Adipocyte (in vitro differentiated cells): ENCODE data around the gene PXYLP1.
A peak's percentile ranks its signal among the peaks of the same experiment; 100 is the strongest.

Experiments used
- DNase-seq: peaks from one replicate; pipeline ENCODE4 v3.0.0-alpha.2; 2015; ENCODE audit warnings: low read depth
- H3K27me3 ChIP-seq: replicated peaks from 2 replicates; pipeline ENCODE4 v1.7.0; 2013; ENCODE audit warnings: mild to moderate bottlenecking, low read length, moderate library complexity; ENCODE audit not compliant: control insufficient read depth, insufficient read depth
- H3K36me3 ChIP-seq: 2 replicates; pipeline ENCODE4 v1.7.0; 2013; ENCODE audit warnings: low read length, mild to moderate bottlenecking, moderate library complexity; ENCODE audit not compliant: control insufficient read depth, insufficient read depth, severe bottlenecking
- H3K4me1 ChIP-seq: 2 replicates; pipeline ENCODE4 v1.7.0; 2013; ENCODE audit warnings: mild to moderate bottlenecking, low read length, moderate library complexity; ENCODE audit not compliant: control insufficient read depth, insufficient read depth
- H3K4me3 ChIP-seq: 2 replicates; pipeline ENCODE4 v1.7.0; 2013; ENCODE audit warnings: mild to moderate bottlenecking, low read length, moderate library complexity
- H3K9ac ChIP-seq: 2 replicates; pipeline ENCODE4 v1.7.0; 2013; ENCODE audit warnings: mild to moderate bottlenecking, low read length, moderate library complexity
- H3K9me3 ChIP-seq: 2 replicates; pipeline ENCODE4 v1.7.0; 2013; ENCODE audit warnings: mild to moderate bottlenecking, low read length, moderate library complexity; ENCODE audit not compliant: control insufficient read depth

PXYLP1 gene

GRCh38 chr3:141275032-141275422 is 43.4 kb downstream of the PXYLP1 start:
- no peak overlapping the region for H3K4me3 ChIP-seq
- H3K9ac ChIP-seq = no peak overlapping the region
- DNase-seq = peak; percentile 43
- no peaks in the 10 kb centered on the region for H3K36me3 ChIP-seq
- no peaks in the 10 kb centered on the region for H3K9me3 ChIP-seq
- H3K27me3 ChIP-seq = no peaks in the 10 kb centered on the region
- H3K4me1 ChIP-seq = peaks cover 21% of the 10 kb centered on the region

DNA sequence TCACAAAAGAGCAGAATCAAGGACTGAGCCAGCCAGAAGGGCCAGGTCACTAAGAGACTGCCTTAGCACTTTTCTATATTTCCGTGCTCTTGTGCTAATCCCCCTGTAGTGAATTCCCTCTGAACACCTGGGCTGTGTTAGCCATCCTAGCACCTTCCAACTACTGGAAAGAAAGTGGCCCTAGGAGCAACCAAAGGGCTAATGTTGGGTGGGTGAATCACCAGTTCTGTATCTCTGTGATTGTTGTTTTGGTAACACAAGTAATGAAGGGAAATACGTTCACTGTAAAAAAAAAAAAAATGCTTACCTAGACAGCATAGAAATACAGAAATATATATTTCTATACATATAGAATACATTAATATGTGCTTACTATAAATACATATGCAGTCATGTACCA is 43.9 kb downstream of the PXYLP1 start:
- no peak for DNase-seq
- H3K36me3 ChIP-seq = no peaks in the 10 kb centered on the region
- peaks cover 25% of the 10 kb centered on the region for H3K4me1 ChIP-seq
- H3K4me3 ChIP-seq = no peak overlapping the region
- H3K27me3 ChIP-seq = no peaks in the 10 kb centered on the region
- no peak overlapping the region for H3K9ac ChIP-seq
- H3K9me3 ChIP-seq = no peaks in the 10 kb centered on the region

DNA sequence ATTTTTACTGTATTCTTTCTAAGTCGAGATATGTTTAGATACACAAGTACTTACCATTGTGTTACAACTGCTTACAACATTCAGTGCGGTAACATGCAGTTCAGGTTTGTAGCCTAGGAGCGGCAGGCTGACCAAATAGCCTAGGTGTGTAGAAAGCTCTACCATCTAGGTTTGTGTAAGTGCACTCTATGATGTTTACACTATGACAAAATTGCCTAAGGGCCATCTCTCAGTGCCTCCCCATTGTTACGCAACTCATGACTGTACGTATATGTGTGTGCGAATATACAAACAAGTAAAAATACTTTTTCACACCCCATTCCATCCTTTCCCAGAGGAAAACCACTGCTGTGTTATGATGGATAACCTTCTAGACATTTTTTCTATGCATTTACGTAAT is 44.3 kb downstream of the PXYLP1 start:
- Histone ChIP-seq H3K9ac (no peak overlapping the region), H3K36me3 (no peaks in the 10 kb centered on the region), H3K9me3 (no peaks in the 10 kb centered on the region), H3K4me3 (no peak overlapping the region), H3K27me3 (no peaks in the 10 kb centered on the region), H3K4me1 (peaks cover 25% of the 10 kb centered on the region)
- peak; percentile 40 for DNase-seq

- no peaks in the 10 kb centered on the region for H3K27me3 ChIP-seq
- H3K36me3 ChIP-seq = no peaks in the 10 kb centered on the region
- no peak overlapping the region for H3K9ac ChIP-seq
- no peak overlapping the region for H3K4me3 ChIP-seq
- peaks cover 25% of the 10 kb centered on the region for H3K4me1 ChIP-seq
- DNase-seq = no peak
- no peaks in the 10 kb centered on the region for H3K9me3 ChIP-seq
These were observed 44.8 kb downstream of the PXYLP1 start for GRCh38 chr3:141276398-141276797.

GRCh38 chr3:141277451-141277850 is 45.8 kb downstream of the PXYLP1 start:
- no peak overlapping the region for H3K4me3 ChIP-seq
- no peak for DNase-seq
- H3K4me1 ChIP-seq = peaks cover 25% of the 10 kb centered on the region
- no peaks in the 10 kb centered on the region for H3K27me3 ChIP-seq
- no peaks in the 10 kb centered on the region for H3K9me3 ChIP-seq
- H3K36me3 ChIP-seq = no peaks in the 10 kb centered on the region
- no peak overlapping the region for H3K9ac ChIP-seq

- Histone ChIP-seq H3K27me3 (no peaks in the 10 kb centered on the region), H3K4me3 (no peak overlapping the region), H3K4me1 (peaks cover 25% of the 10 kb centered on the region), H3K9me3 (no peaks in the 10 kb centered on the region), H3K9ac (no peak overlapping the region), H3K36me3 (no peaks in the 10 kb centered on the region)
- DNase-seq = peak; percentile 34
These were observed 46.8 kb downstream of the PXYLP1 start for GRCh38 chr3:141278196-141279076.

GRCh38 chr3:141279077-141279967 is 47.7 kb downstream of the PXYLP1 start:
- no peak for DNase-seq
- H3K36me3 ChIP-seq = no peaks in the 10 kb centered on the region
- no peak overlapping the region for H3K9ac ChIP-seq
- H3K4me3 ChIP-seq = no peak overlapping the region
- H3K4me1 ChIP-seq = peaks cover 25% of the 10 kb centered on the region
- H3K9me3 ChIP-seq = no peaks in the 10 kb centered on the region
- H3K27me3 ChIP-seq = no peaks in the 10 kb centered on the region

DNA sequence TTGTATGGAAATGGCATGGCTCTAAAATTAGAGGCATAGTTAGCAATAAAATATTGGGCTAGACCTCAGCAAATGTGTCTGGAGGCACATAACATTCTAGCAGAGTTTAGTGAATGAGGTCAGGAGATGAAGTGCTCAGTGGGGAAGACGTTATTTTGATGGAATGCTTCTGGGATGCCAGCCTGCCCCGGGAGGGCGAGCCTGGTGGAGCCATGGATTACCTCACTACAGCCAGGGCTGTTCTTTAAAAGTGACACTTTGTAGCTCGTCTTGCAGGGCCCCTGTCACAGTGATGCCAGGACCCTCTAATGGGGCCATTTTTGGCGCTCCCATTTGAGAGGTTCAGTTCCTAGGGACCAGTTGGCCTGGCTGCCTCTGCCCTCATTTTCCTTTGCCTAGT is 48.5 kb downstream of the PXYLP1 start:
- DNase-seq = peak; percentile 88
- no peaks in the 10 kb centered on the region for H3K27me3 ChIP-seq
- no peak overlapping the region for H3K4me3 ChIP-seq

DNA sequence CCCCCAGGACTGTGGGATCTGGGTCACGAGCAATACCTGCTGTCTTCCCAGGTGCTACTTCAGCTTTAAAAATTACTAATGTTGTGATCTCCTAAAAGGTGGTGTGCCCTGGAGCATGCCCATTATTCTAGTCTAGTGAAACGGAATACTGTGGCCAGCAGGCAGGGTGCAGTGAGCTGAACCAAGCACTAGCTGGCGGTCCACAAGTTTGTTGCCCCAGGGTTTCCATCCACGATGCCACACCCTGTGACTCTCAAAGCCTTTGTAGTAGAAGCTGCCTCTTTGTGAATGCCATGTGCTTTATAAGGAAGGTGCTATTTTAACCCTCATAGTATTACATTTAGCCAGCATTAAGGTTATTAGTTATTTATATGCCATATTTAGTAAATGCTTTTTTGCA is 49.1 kb downstream of the PXYLP1 start:
- Histone ChIP-seq H3K4me1 (peaks cover 21% of the 10 kb centered on the region), H3K9ac (no peak overlapping the region), H3K4me3 (no peak overlapping the region), H3K36me3 (no peaks in the 10 kb centered on the region), H3K27me3 (no peaks in the 10 kb centered on the region), H3K9me3 (no peaks in the 10 kb centered on the region)
- DNase-seq = no peak

More for the DNA sequence above, 48.5 kb downstream of the PXYLP1 start:
- Histone ChIP-seq H3K36me3 (no peaks in the 10 kb centered on the region), H3K9me3 (no peaks in the 10 kb centered on the region), H3K4me1 (peaks cover 23% of the 10 kb centered on the region), H3K9ac (no peak overlapping the region)

GRCh38 chr3:141285570-141285969 is 53.9 kb downstream of the PXYLP1 start:
- no peak overlapping the region for H3K9ac ChIP-seq
- no peak for DNase-seq
- no peak overlapping the region for H3K4me3 ChIP-seq
- no peaks in the 10 kb centered on the region for H3K27me3 ChIP-seq
- no peaks in the 10 kb centered on the region for H3K36me3 ChIP-seq
- peaks cover 8% of the 10 kb centered on the region for H3K4me1 ChIP-seq
- no peaks in the 10 kb centered on the region for H3K9me3 ChIP-seq

DNA sequence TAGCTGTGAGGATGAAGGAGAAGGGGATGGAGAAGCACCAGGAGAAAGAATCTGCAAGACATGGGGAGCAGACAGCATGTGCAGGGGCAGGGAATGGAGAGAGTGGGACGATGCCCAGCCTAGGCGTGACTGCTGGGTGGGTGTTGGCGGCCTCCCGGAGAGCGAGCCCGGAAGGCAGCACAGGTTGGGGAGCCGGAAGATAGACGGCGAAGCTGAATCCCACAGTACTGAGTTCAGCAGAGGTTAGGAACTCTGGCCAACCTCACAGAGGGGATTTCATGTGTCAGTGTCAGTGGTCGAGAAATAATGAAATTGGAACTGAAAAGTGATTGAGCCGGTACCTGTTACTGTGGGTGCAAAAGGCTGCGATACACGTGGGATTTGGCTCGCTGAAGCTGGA is 55.2 kb downstream of the PXYLP1 start:
- Histone ChIP-seq H3K9ac (no peak overlapping the region), H3K4me3 (no peak overlapping the region), H3K36me3 (no peaks in the 10 kb centered on the region), H3K27me3 (no peaks in the 10 kb centered on the region), H3K9me3 (no peaks in the 10 kb centered on the region), H3K4me1 (peaks cover 8% of the 10 kb centered on the region)
- no peak for DNase-seq
